Liver (tissue), 9 donors: ENCODE results near the gene WTIP. TPM values are rescaled to one million over a fixed set of nuclear protein-coding genes. Genes with fewer than 3 reads are reported as not detected.

Experiments
- DNase-seq: peaks from one replicate; pipeline ENCODE4 v3.0.0-alpha.2; 2017; ENCODE audit warnings: low spot score
- H3K27ac ChIP-seq, 2 donors: one replicate each; pipeline ENCODE4 v1.7.0; 2013; ENCODE audit warnings: inconsistent platforms in 2 of 2, low read length in 2 of 2, control low read depth in 1 of 2, low read depth in 1 of 2, mild to moderate bottlenecking in 1 of 2
- H3K27me3 ChIP-seq, 4 donors: one replicate each; pipeline versions ENCODE4 v1.6.1 to v1.7.0; 2013; ENCODE audit warnings: low read length in 3 of 4, inconsistent platforms in 1 of 4, mild to moderate bottlenecking in 1 of 4, moderate library complexity in 1 of 4; ENCODE audit not compliant: control insufficient read depth in 4 of 4, insufficient read depth in 4 of 4
- H3K36me3 ChIP-seq, 4 donors: one replicate each; pipeline versions ENCODE4 v1.6.1 to v1.7.0; 2013; ENCODE audit warnings: low read length in 3 of 4, mild to moderate bottlenecking in 3 of 4, low read depth in 1 of 4, moderate library complexity in 1 of 4; ENCODE audit not compliant: control insufficient read depth in 4 of 4, insufficient read depth in 3 of 4
- H3K4me1 ChIP-seq, 4 donors: one replicate each; pipeline versions ENCODE4 v1.6.1 to v1.7.0; 2013; ENCODE audit warnings: low read length in 3 of 4, mild to moderate bottlenecking in 3 of 4, moderate library complexity in 1 of 4; ENCODE audit not compliant: control insufficient read depth in 4 of 4, insufficient read depth in 4 of 4
- H3K4me3 ChIP-seq, 3 donors: one replicate each; pipeline versions ENCODE4 v1.6.1 to v1.7.0; 2013; ENCODE audit warnings: low read length in 3 of 3, control low read depth in 1 of 3, low read depth in 1 of 3, mild to moderate bottlenecking in 1 of 3
- H3K9ac ChIP-seq, 2 donors: one replicate each; pipeline ENCODE4 v1.7.0; 2013; ENCODE audit warnings: low read length in 2 of 2, mild to moderate bottlenecking in 2 of 2, moderate library complexity in 2 of 2, control low read depth in 1 of 2, low read depth in 1 of 2
- H3K9me3 ChIP-seq, 4 donors: one replicate each; pipeline versions ENCODE4 v1.6.1 to v1.7.0; 2013; ENCODE audit warnings: low read length in 3 of 4; ENCODE audit not compliant: control insufficient read depth in 4 of 4
- FOXA1 ChIP-seq: IDR thresholded peaks from 2 replicates; pipeline ENCODE4 v1.6.1; 2016; ENCODE audit warnings: antibody characterized with exemption
- GABPA ChIP-seq, 2 donors: IDR thresholded peaks in 1 of 2; conservative IDR thresholded peaks in 1 of 2; 2 replicates each; pipeline ENCODE4 v1.6.1; 2016; ENCODE audit warnings: antibody characterized with exemption in 2 of 2, mild to moderate bottlenecking in 1 of 2, moderate library complexity in 1 of 2
- HNF4A ChIP-seq, 2 donors: conservative IDR thresholded peaks; 2 replicates each; pipeline ENCODE4 v1.6.1; 2016; ENCODE audit warnings: antibody characterized with exemption in 2 of 2, mild to moderate bottlenecking in 2 of 2
- HNF4G ChIP-seq: IDR thresholded peaks from 2 replicates; pipeline ENCODE4 v1.6.1; 2016; ENCODE audit warnings: antibody characterized with exemption
- NR2F2 ChIP-seq: IDR thresholded peaks from 2 replicates; pipeline ENCODE4 v1.6.1; 2016; ENCODE audit warnings: antibody characterized with exemption
- RAD21 ChIP-seq, 2 donors: IDR thresholded peaks; 2 replicates each; pipeline ENCODE4 v1.6.1; 2016; ENCODE audit warnings: antibody characterized with exemption in 2 of 2, mild to moderate bottlenecking in 2 of 2
- RXRA ChIP-seq, 2 donors: IDR thresholded peaks; 2 replicates each; pipeline ENCODE4 v1.6.1; 2017 to 2018; ENCODE audit warnings: antibody characterized with exemption in 2 of 2, mild to moderate bottlenecking in 1 of 2
- SP1 ChIP-seq: IDR thresholded peaks from 2 replicates; pipeline ENCODE4 v1.6.1; 2018; ENCODE audit warnings: antibody characterized with exemption, mild to moderate bottlenecking
- WGBS: extraction: QIAGEN DNeasy Blood & Tissue Kit; methylation state at CpG from one replicate; pipeline ENCODE4 v1.1.7; 2013; 5-methylcytosine and 5-hydroxymethylcytosine counted together
- polyA plus RNA-seq, 2 donors: library from polyadenylated mRNA; stranded (reverse) in 1 of 2; unstranded in 1 of 2; fragments of 200-250 nt in 1 of 2; fragments of >200 nt in 1 of 2; fragmentation: Nextera tagmentation in 1 of 2; extraction: Ambion mirVana in 1 of 2; gene quantifications; one replicate each; pipeline versions ENCODE4 v1.2.1 to v1.2.3, GENCODE V29; 2013 to 2015
- total RNA-seq, 2 donors: library from RNA; depleted of rRNA; stranded (reverse); fragments of >200 nt; gene quantifications; one replicate each; pipeline ENCODE4 v1.2.3, GENCODE V29; 2014
- TF ChIP-seq, protein P1 (sequence below): fragments of 150-350 bp; IDR thresholded peaks from 2 replicates; pipeline ENCODE4 v1.5.1; 2017; ENCODE audit warnings: improper control_type of control experiment, low read depth, low read length; ENCODE audit not compliant: missing input control
- TF ChIP-seq, protein P2 (sequence below): IDR thresholded peaks from 2 replicates; pipeline ENCODE4 v1.6.1; 2016; ENCODE audit warnings: antibody characterized with exemption
- donor health status: healthy.
- donor health status: healthy.
- donor health status: healthy.
- donor health status: healthy.
- donor health status: healthy.

WTIP gene
- total and polyA plus RNA-seq, 4 donors = 0.08 to 2.7 (median 1.6) TPM

DNA sequence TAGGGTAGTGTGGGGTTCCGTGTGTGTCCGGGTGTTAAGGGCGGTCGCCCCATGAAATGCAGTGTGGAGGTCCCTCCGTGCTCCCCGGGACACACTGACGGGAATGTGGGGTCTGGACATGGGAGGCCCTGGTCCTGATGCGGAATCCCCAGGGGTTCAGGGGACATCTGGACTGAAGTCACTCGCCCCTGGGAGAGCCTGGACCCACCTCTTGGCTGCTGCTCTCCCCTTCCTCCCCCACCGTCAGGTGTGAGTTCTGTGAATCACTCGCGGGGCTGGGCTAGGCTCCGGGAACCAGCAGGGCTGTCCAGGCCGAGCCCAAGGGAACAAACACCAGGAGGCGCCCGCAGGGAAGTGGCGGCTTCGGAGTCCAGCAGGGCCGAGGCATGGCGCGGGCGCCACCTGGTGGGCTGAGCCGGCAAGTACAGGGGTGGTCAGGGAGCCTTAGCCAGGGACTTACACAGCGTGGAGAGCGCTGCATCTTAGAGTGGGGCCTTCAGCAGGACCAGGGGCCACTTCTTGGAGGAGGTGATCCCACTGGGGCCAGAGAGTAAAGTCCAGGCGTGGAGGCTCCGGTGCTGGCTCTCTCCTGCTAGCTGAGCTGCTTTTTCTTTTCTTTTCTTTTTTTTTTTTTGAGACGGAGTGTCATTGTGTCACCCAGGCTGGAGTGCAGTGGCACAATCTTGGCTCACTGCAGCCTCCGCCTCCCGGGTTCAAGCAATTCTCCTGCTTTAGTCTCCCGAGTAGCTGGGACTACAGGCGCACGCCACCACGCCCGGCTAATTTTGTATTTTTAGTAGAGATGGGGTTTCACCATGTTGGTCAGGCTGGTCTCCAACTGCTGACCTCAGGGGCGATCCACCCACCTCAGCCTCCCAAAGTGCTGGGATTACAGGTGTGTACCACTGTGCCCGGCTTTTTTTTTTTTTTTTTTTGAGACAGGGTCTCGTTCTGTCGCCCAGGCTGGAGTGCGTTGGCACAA lies 20.1 kb downstream of the WTIP start:
- H3K4me3 ChIP-seq = no peak overlapping the region
- peak; percentile 94 for DNase-seq
- WGBS = 38% methylated on average over 40 of the region's 40 CpGs
- TF ChIP-seq, protein P1, sequence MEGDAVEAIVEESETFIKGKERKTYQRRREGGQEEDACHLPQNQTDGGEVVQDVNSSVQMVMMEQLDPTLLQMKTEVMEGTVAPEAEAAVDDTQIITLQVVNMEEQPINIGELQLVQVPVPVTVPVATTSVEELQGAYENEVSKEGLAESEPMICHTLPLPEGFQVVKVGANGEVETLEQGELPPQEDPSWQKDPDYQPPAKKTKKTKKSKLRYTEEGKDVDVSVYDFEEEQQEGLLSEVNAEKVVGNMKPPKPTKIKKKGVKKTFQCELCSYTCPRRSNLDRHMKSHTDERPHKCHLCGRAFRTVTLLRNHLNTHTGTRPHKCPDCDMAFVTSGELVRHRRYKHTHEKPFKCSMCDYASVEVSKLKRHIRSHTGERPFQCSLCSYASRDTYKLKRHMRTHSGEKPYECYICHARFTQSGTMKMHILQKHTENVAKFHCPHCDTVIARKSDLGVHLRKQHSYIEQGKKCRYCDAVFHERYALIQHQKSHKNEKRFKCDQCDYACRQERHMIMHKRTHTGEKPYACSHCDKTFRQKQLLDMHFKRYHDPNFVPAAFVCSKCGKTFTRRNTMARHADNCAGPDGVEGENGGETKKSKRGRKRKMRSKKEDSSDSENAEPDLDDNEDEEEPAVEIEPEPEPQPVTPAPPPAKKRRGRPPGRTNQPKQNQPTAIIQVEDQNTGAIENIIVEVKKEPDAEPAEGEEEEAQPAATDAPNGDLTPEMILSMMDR = peak; percentile 98
- TF ChIP-seq NR2F2 (no peak), GABPA (IDR thresholded peaks at IDR 0.05 in 1 of 2, conservative IDR thresholded peaks at IDR 0.05 in 1 of 2) (no peak), RAD21 (IDR thresholded peaks at IDR 0.05) (peak; percentile 92 to 98)
- peaks cover 2 to 20% (median 9%) of the 10 kb centered on the region in 4 donors for H3K4me1 ChIP-seq
- H3K9me3 ChIP-seq = no peaks in the 10 kb centered on the region
- no peak overlapping the region for H3K27ac ChIP-seq
- H3K27me3 ChIP-seq = no peaks in the 10 kb centered on the region
- H3K9ac ChIP-seq = no peak overlapping the region
- H3K36me3 ChIP-seq = no peaks in the 10 kb centered on the region

DNA sequence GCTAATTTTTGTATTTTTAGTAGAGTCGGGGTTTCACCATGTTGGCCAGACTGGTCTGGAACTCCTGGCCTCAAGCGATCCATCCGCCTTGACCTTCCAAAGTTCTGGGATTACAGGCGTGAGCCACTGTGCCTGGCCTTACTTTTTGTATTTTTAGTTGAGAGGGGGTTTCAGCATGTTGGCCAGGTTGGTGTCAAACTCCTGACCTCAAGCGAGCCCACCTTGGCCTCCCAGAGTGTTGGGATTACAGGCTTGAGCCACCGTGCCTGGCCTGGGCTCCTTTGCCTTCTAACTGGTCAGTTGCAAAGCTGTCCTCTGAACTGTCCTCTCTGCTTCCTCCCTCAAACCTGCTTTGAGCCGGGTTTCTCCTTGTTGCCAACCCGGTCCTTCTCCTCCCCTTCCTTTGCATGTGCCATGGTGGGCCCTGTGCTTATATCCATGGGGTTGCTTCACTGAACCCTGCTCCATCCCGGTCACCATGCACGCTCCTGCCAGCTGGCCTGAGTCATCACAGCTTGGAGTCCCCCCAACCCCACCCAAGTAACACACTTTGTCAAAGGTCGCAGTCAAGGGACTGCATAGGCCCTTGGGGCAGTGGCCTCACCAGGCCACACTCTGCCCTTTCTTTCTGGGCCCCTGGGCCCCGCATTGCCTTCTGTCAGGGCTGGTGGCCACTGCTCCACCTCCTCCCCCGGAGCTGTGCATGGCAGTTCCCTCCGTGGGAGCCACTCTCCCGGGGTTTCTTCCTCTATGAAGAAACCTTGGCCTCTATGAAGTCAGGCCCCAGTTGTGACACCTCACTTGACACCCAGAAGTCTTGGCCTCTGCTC lies 21.2 kb downstream of the WTIP start:
- WGBS = 90% methylated on average over 15 of the region's 15 CpGs
- TF ChIP-seq GABPA (IDR thresholded peaks at IDR 0.05 in 1 of 2, conservative IDR thresholded peaks at IDR 0.05 in 1 of 2) (no peak), FOXA1 (no peak)
- H3K9me3 ChIP-seq = no peaks in the 10 kb centered on the region
- no peak overlapping the region for H3K4me3 ChIP-seq
- no peak overlapping the region for H3K9ac ChIP-seq
- H3K27me3 ChIP-seq = no peaks in the 10 kb centered on the region
- H3K27ac ChIP-seq = no peak overlapping the region
- no peak for DNase-seq
- H3K36me3 ChIP-seq = no peaks in the 10 kb centered on the region
- H3K4me1 ChIP-seq = peaks cover 2 to 20% (median 9%) of the 10 kb centered on the region in 4 donors

DNA sequence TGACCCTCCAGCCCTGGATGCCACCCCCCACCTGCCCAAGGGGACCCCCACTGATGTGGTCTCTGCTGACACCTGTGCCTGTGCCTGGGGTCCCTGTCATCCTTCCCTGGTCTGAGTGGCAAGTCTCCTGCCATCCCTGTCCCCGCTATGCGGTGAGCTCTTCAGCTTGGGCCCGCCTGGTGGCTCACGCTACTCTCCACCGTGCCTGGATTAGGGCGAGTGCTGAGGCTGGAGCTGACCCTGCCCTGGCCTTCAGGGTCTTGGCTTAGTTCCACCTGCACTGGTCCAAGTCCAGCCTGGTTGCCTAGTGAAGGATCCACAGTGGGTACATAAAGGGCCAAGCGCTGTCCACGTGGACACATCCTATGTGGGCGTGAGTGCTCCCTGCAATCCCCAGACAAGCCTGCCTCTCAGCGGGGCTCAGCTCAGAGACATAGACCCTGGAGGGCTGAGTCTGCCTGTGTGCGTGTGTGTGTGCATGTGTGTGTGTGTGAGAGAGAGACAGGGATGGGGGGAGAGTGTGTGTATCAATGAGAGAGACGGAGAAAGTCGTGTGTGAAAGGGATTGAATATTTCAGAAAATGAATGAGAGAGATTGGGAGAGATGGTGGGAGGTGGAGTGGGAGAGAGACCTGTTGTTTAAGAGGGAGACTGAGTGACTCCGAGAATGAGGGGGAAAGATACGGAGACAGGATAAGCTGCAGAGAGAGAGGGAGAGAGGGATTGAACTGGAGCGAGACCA lies 22.1 kb downstream of the WTIP start:
- 53% methylated on average over 16 of the region's 16 CpGs for WGBS
- peaks cover 2 to 20% (median 9%) of the 10 kb centered on the region in 4 donors for H3K4me1 ChIP-seq
- H3K27ac ChIP-seq = no peak overlapping the region
- H3K9ac ChIP-seq = no peak overlapping the region
- DNase-seq = peak; percentile 68
- TF ChIP-seq RAD21 (IDR thresholded peaks at IDR 0.05) = no peak
- TF ChIP-seq NR2F2 = no peak
- no peak for TF ChIP-seq HNF4G
- peak; percentile 47 to 49 for TF ChIP-seq HNF4A (conservative IDR thresholded peaks at IDR 0.05)
- TF ChIP-seq, protein P2, sequence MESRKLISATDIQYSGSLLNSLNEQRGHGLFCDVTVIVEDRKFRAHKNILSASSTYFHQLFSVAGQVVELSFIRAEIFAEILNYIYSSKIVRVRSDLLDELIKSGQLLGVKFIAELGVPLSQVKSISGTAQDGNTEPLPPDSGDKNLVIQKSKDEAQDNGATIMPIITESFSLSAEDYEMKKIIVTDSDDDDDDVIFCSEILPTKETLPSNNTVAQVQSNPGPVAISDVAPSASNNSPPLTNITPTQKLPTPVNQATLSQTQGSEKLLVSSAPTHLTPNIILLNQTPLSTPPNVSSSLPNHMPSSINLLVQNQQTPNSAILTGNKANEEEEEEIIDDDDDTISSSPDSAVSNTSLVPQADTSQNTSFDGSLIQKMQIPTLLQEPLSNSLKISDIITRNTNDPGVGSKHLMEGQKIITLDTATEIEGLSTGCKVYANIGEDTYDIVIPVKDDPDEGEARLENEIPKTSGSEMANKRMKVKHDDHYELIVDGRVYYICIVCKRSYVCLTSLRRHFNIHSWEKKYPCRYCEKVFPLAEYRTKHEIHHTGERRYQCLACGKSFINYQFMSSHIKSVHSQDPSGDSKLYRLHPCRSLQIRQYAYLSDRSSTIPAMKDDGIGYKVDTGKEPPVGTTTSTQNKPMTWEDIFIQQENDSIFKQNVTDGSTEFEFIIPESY = no peak
- peak; percentile 22 to 23 for TF ChIP-seq RXRA (IDR thresholded peaks at IDR 0.05)
- TF ChIP-seq SP1 = peak; percentile 41
- TF ChIP-seq FOXA1 = no peak
- TF ChIP-seq, protein P1 = no peak
- H3K36me3 ChIP-seq = no peaks in the 10 kb centered on the region
- no peaks in the 10 kb centered on the region for H3K27me3 ChIP-seq
- H3K4me3 ChIP-seq = no peak overlapping the region
- no peaks in the 10 kb centered on the region for H3K9me3 ChIP-seq
